ENCODE measurements around the gene CCDC188. TPM values are rescaled to one million over a fixed set of nuclear protein-coding genes. Genes with fewer than 3 reads are reported as not detected.

CCDC188 gene
- total RNA-seq, 3 donors from 2014 or later (not counting 1 experiment from before 2014, with no cell fraction given), result 0.64 TPM; not detected in 2

DNA sequence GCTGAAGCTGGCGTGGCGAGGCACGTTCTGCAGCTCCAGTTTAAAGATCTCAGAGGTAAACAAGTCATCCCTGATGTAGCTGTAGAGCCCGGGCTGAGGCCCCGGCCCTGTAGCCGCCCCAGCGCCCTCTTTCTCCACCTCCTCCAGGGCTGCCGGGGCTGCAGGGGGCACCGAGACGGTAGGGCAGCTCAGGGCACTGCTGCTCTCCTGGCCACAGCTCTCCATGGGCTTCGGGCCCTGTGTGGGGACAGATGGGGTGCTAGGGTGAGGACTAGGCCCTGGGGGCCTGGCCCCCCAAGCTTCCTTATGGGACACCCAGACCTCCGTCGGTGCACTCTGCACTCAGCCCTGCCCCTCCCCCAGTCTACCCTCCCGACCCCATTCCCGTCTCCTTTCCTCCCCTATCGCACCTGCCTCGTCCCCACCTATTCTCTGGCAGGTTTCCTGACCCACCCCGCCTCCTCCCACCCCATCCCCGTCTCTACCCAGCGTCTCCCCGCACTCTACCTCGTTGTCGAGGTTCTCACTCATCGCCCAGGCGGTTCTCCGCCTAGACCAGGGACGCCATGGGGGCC is 34.4 kb downstream of the CCDC188 start:
- no peaks in the 10 kb centered on the region for H3K36me3 Mint-ChIP-seq
- peak overlapping the region; percentile 84 to 93 for H3K27ac Mint-ChIP-seq
- H3K36me3 ChIP-seq (ENCODE audit: control insufficient read depth, insufficient read depth, low read length), result peaks cover 56% of the 10 kb centered on the region
- H3K27me3 Mint-ChIP-seq (ENCODE audit: low read depth in 2 of 2), result no peaks in the 10 kb centered on the region
- peak overlapping the region; percentile 75 for H3K4me3 ChIP-seq (ENCODE audit: low read length)
- intact Hi-C loops (cut with micrococcal nuclease), result loop anchor here (2.0 kb wide), 1 partner anchor 14 kb away; the partner anchor contains the start of gene ZDHHC8
- TF ChIP-seq, protein P1, sequence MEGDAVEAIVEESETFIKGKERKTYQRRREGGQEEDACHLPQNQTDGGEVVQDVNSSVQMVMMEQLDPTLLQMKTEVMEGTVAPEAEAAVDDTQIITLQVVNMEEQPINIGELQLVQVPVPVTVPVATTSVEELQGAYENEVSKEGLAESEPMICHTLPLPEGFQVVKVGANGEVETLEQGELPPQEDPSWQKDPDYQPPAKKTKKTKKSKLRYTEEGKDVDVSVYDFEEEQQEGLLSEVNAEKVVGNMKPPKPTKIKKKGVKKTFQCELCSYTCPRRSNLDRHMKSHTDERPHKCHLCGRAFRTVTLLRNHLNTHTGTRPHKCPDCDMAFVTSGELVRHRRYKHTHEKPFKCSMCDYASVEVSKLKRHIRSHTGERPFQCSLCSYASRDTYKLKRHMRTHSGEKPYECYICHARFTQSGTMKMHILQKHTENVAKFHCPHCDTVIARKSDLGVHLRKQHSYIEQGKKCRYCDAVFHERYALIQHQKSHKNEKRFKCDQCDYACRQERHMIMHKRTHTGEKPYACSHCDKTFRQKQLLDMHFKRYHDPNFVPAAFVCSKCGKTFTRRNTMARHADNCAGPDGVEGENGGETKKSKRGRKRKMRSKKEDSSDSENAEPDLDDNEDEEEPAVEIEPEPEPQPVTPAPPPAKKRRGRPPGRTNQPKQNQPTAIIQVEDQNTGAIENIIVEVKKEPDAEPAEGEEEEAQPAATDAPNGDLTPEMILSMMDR (IDR thresholded peaks at IDR 0.05), result no peak
- no peaks in the 10 kb centered on the region for H3K27me3 ChIP-seq (ENCODE audit: control insufficient read depth, insufficient read depth, low read length)
- DNase-seq (no peak), ATAC-seq (no peak)
- no peaks in the 10 kb centered on the region for H3K9me3 ChIP-seq (ENCODE audit: control insufficient read depth, insufficient read depth, low read length)
- peaks cover 71% of the 10 kb centered on the region for H3K4me1 ChIP-seq (ENCODE audit: control insufficient read depth, insufficient read depth, low read length)
- peaks cover 27 to 43% of the 10 kb centered on the region in 2 donors for H3K4me1 Mint-ChIP-seq
- H3K4me3 Mint-ChIP-seq, result peak overlapping the region; percentile 92
- peak overlapping the region; percentile 79 for H3K27ac ChIP-seq (ENCODE audit: low read length)
- no peaks in the 10 kb centered on the region for H3K9me3 Mint-ChIP-seq
- 10% methylated on average over 27 of the region's 27 CpGs for WGBS (ENCODE audit: insufficient coverage)

GRCh38 chr22:20115691-20116375 is 35.0 kb downstream of the CCDC188 start, which contains the start of gene RANBP1:
TSS of gene RANBP1 (plus strand) at chr22:20116104. CDS start at chr22:20116185, 81 bp downstream.
- intact Hi-C loops (cut with micrococcal nuclease), result loop anchor here (2.0 kb wide), 1 partner anchor 15 kb away; the partner anchor contains the start of gene ZDHHC8
- Histone ChIP-seq H3K4me3 (ENCODE audit: low read length) (peak within 1 kb of the TSS; percentile 75), H3K27ac (ENCODE audit: low read length) (peak within 1 kb of the TSS; percentile 79), H3K27me3 (ENCODE audit: control insufficient read depth, insufficient read depth, low read length) (no peaks in the 10 kb centered on the region), H3K36me3 (ENCODE audit: control insufficient read depth, insufficient read depth, low read length) (peaks cover 55% of the 10 kb centered on the region), H3K9me3 (ENCODE audit: control insufficient read depth, insufficient read depth, low read length) (no peaks in the 10 kb centered on the region), H3K4me1 (ENCODE audit: control insufficient read depth, insufficient read depth, low read length) (peaks cover 75% of the 10 kb centered on the region)
- H3K27me3 Mint-ChIP-seq (ENCODE audit: low read depth in 2 of 2), result no peaks in the 10 kb centered on the region
- peaks cover 27 to 42% of the 10 kb centered on the region in 2 donors for H3K4me1 Mint-ChIP-seq
- H3K9me3 Mint-ChIP-seq, result no peaks in the 10 kb centered on the region
- ATAC-seq (no peak), DNase-seq (no peak)
- peak within 1 kb of the TSS; percentile 84 to 93 for H3K27ac Mint-ChIP-seq
- TF ChIP-seq, protein P1 (IDR thresholded peaks at IDR 0.05), result no peak
- peak within 1 kb of the TSS; percentile 92 for H3K4me3 Mint-ChIP-seq
- no peaks in the 10 kb centered on the region for H3K36me3 Mint-ChIP-seq
- 87% methylated on average over 30 of the region's 30 CpGs for WGBS (ENCODE audit: insufficient coverage)

- no peaks in the 10 kb centered on the region for H3K27me3 ChIP-seq (ENCODE audit: control insufficient read depth, insufficient read depth, low read length)
- Mint-ChIP-seq H3K4me3 (peak overlapping the region; percentile 53), H3K36me3 (no peaks in the 10 kb centered on the region), H3K4me1 (peaks cover 27 to 45% of the 10 kb centered on the region in 2 donors), H3K27me3 (ENCODE audit: low read depth in 2 of 2) (no peaks in the 10 kb centered on the region), H3K27ac (peak overlapping the region in 1 of 2 donors; percentile 76), H3K9me3 (no peaks in the 10 kb centered on the region)
- H3K36me3 ChIP-seq (ENCODE audit: control insufficient read depth, insufficient read depth, low read length), result peaks cover 48% of the 10 kb centered on the region
- DNase-seq, result no peak
- H3K4me3 ChIP-seq (ENCODE audit: low read length), result no peak overlapping the region
- WGBS (ENCODE audit: insufficient coverage), result 93% methylated on average over 36 of the region's 36 CpGs
- TF ChIP-seq, protein P1 (IDR thresholded peaks at IDR 0.05), result no peak
- intact Hi-C loops (cut with micrococcal nuclease), result no loop called here
- no peak for ATAC-seq
- no peaks in the 10 kb centered on the region for H3K9me3 ChIP-seq (ENCODE audit: control insufficient read depth, insufficient read depth, low read length)
- H3K27ac ChIP-seq (ENCODE audit: low read length), result no peak overlapping the region
- peaks cover 79% of the 10 kb centered on the region for H3K4me1 ChIP-seq (ENCODE audit: control insufficient read depth, insufficient read depth, low read length)
Measured at GRCh38 chr22:20114506-20115475, 36.1 kb downstream of the CCDC188 start.

All from natural killer cell (primary cell).